MCF 10A (cell line): ENCODE data around the gene MZB1. TPM values are rescaled to one million over a fixed set of nuclear protein-coding genes. Genes with fewer than 3 reads are reported as not detected.

Source experiments
- BruUV-seq: library from RNA; stranded (reverse); fragments of 400-500 nt; replicated peaks from 2 replicates; lab custom pipeline; 2021; lab: Mats Ljungman, UMichigan
- CTCF ChIA-PET: fragments of 300-600 bp; sonication (Branson Sonifier 250); formaldehyde crosslinking; extraction: SDS; loops from one replicate; lab custom pipeline; 2021; ENCODE audit warnings: antibody characterized with exemption, inconsistent platforms; lab: Yijun Ruan, JAX
- POLR2A ChIA-PET: fragments of 300-600, 350-650 bp; sonication (Branson Sonifier 250); formaldehyde crosslinking; extraction: SDS; loops from one replicate; lab custom pipeline; 2020; ENCODE audit warnings: antibody characterized with exemption, inconsistent platforms; lab: Yijun Ruan, JAX
- DNase-seq: peaks from one replicate; pipeline ENCODE4 v3.0.0-alpha.2; 2018; ENCODE audit not compliant: unreplicated experiment
- H3K27ac Mint-ChIP-seq: one replicate; pipeline ENCODE4 v1.8.0; 2022; ENCODE audit warnings: mild to moderate bottlenecking, low read depth, mixed read lengths; ENCODE audit not compliant: unreplicated experiment
- H3K27me3 Mint-ChIP-seq: one replicate; pipeline ENCODE4 v1.8.0; 2022; ENCODE audit warnings: mixed read lengths; ENCODE audit not compliant: insufficient read depth, unreplicated experiment
- H3K36me3 Mint-ChIP-seq: one replicate; pipeline ENCODE4 v1.8.0; 2022; ENCODE audit warnings: mild to moderate bottlenecking, moderate library complexity, mixed read lengths; ENCODE audit not compliant: insufficient read depth, unreplicated experiment
- H3K4me1 Mint-ChIP-seq: one replicate; pipeline ENCODE4 v1.8.0; 2022; ENCODE audit warnings: mixed read lengths; ENCODE audit not compliant: insufficient read depth, unreplicated experiment
- H3K4me3 Mint-ChIP-seq: one replicate; pipeline ENCODE4 v1.8.0; 2022; ENCODE audit warnings: mild to moderate bottlenecking, moderate library complexity, mixed read lengths; ENCODE audit not compliant: unreplicated experiment
- H3K9me3 Mint-ChIP-seq: one replicate; pipeline ENCODE4 v1.8.0; 2022; ENCODE audit warnings: mixed read lengths; ENCODE audit not compliant: unreplicated experiment
- intact Hi-C: fragments of 100-400 bp; cut with micrococcal nuclease; formaldehyde crosslinking; loops from 2 replicates; pipeline ENCODE4 v1.14.1; 2022
- total RNA-seq: library from RNA; stranded (reverse); gene quantifications from 2 replicates; pipeline ENCODE4 v1.2.3, GENCODE V29; 2022
- TF ChIP-seq, protein P1 (sequence below): fragments of 200-600 bp; IDR thresholded peaks from one replicate; pipeline ENCODE4 v1.8.0; 2022; ENCODE audit warnings: antibody characterized with exemption, mild to moderate bottlenecking; ENCODE audit not compliant: unreplicated experiment

MZB1 gene
- total RNA-seq, 1 experiment from 2014 or later, result not detected

DNA sequence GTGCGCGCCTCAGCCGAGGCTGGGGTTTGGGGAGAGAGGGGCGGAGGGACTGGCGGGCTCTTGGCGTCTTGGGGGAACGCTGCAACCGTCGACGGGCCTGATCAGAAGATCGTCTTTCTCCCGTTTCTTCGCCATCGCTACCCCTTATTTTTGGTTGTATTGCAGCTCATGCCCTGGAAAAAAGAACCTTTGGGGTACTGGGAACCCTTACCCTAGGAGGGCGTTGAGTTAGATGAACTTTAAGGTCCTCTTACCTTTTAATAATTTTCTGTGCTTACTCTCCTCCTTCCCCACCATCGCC lies 47.3 kb downstream of the MZB1 start:
- Mint-ChIP-seq H3K27ac (peak overlapping the region; percentile 100), H3K9me3 (no peaks in the 10 kb centered on the region), H3K27me3 (no peaks in the 10 kb centered on the region), H3K36me3 (peaks cover 51% of the 10 kb centered on the region), H3K4me3 (peak overlapping the region; percentile 97), H3K4me1 (peaks cover 20% of the 10 kb centered on the region)
- no TSS peak for BruUV-seq
- ChIA-PET POLR2A (interaction anchor here (0.6 to 4.1 kb wide), 42 partner anchors 9 to 799 kb away, joined by 3 to 107 read pairs (median 7); partner anchors contain the start of genes DNAJC18, ETF1, HSPA9 and MATR3), CTCF (interaction anchor here (0.6 to 3.1 kb wide), 17 partner anchors 10 to 1305 kb away, joined by 3 to 16 read pairs (median 4); partner anchors contain the start of gene MATR3)
- intact Hi-C loops, result no loop called here
- TF ChIP-seq, protein P1, sequence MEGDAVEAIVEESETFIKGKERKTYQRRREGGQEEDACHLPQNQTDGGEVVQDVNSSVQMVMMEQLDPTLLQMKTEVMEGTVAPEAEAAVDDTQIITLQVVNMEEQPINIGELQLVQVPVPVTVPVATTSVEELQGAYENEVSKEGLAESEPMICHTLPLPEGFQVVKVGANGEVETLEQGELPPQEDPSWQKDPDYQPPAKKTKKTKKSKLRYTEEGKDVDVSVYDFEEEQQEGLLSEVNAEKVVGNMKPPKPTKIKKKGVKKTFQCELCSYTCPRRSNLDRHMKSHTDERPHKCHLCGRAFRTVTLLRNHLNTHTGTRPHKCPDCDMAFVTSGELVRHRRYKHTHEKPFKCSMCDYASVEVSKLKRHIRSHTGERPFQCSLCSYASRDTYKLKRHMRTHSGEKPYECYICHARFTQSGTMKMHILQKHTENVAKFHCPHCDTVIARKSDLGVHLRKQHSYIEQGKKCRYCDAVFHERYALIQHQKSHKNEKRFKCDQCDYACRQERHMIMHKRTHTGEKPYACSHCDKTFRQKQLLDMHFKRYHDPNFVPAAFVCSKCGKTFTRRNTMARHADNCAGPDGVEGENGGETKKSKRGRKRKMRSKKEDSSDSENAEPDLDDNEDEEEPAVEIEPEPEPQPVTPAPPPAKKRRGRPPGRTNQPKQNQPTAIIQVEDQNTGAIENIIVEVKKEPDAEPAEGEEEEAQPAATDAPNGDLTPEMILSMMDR, result no peak
- no peak for DNase-seq

DNA sequence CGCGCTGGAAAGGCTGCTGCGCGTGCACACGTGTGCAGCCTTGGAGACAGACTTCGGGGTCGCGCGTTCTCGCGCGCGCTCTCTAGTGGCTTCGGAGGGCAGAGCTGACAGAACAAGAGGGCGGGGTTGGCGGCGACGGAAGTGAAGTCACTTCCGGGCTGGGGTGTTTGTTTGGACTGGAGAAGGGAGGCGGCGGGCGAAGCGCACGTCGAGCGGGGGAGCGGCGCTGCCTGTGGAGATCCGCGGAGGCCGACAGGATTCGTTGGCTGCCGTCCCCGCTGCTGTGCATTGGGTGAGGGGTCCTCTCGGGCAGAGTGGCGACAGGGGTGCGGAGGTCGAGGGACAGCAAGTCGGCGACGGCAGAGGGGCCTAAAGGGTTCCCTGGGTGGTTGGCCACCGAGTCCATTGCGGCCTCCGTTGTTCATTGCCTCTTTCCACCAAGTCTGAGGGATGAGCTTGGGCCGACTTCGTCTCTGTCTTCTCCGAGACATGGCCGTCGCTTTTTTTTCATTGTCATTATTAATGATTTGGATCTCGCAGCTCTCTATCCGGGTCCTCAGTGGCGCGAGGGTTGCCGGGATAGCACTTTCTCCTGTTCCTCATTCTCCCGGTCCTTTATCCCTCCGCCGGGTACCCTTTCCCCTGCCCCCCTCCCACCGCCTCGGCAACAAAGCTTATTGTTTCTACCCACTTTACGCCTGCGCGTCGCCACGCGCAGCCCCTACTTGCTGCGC lies 47.9 kb downstream of the MZB1 start, which contains the start of gene PAIP2:
Gene PAIP2 (plus strand): TSS at position 166 of the 734 bp plus-strand sequence. CDS start 21,931 bp downstream, outside the sequence.
- H3K27ac Mint-ChIP-seq, result peak within 1 kb of the TSS; percentile 100

DNA sequence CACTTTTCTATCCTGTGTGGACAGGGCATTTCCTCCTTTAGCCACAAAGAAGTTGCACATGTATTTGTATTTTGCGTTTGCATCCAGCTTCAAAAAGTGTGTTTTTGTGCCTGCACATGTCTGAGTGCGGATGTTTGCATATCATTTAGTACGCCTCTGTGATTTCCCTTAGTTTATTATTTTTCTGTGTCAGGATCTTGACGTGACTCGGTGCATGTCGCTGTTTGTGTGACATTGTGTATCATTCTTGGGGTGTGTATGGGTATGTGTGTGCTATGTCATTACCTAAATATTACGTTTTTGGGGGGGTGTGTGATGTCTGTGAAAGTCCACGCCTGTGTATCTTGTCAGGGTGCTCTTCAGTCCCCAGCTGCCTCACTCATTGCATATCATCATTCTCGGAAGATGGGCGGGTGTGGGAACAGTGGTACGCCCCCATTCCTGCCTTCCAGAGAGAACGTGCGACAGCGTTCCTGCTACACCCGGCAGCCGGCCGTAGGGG lies 48.5 kb downstream of the MZB1 start:
- no peak for DNase-seq
- peaks cover 43% of the 10 kb centered on the region for H3K36me3 Mint-ChIP-seq
- no peaks in the 10 kb centered on the region for H3K27me3 Mint-ChIP-seq
- no peaks in the 10 kb centered on the region for H3K9me3 Mint-ChIP-seq
- ChIA-PET CTCF (interaction anchor here (0.6 to 3.1 kb wide), 19 partner anchors 9 to 554 kb away, joined by 3 to 16 read pairs (median 4); no protein-coding TSS in a partner anchor), POLR2A (interaction anchor here (0.6 to 4.1 kb wide), 38 partner anchors 9 to 884 kb away, joined by 3 to 107 read pairs (median 8); partner anchors contain the start of genes DNAJC18, ETF1, HSPA9 and MATR3)
- peak overlapping the region; percentile 100 for H3K27ac Mint-ChIP-seq
- no TSS peak for BruUV-seq
- TF ChIP-seq, protein P1, result no peak
- H3K4me3 Mint-ChIP-seq, result peak overlapping the region; percentile 97
- intact Hi-C loops, result loop anchor here (2.0 kb wide), 2 partner anchors 48 to 62 kb away; partner anchors contain the start of gene MATR3
- peaks cover 20% of the 10 kb centered on the region for H3K4me1 Mint-ChIP-seq

More for the DNA sequence above, 47.9 kb downstream of the MZB1 start, which contains the start of gene PAIP2:
- H3K4me1 Mint-ChIP-seq, result peaks cover 20% of the 10 kb centered on the region
- intact Hi-C loops, result loop anchor here (2.0 kb wide), 2 partner anchors 49 to 61 kb away; partner anchors contain the start of gene MATR3
- ChIA-PET CTCF (interaction anchor here (0.6 to 3.1 kb wide), 24 partner anchors 10 to 1305 kb away, joined by 3 to 16 read pairs (median 4); partner anchors contain the start of gene MATR3), POLR2A (interaction anchor here (0.6 to 4.1 kb wide), 53 partner anchors 9 to 884 kb away, joined by 3 to 107 read pairs (median 6); partner anchors contain the start of genes DNAJC18, ETF1, HSPA9 and MATR3)
- H3K27me3 Mint-ChIP-seq, result no peaks in the 10 kb centered on the region
- DNase-seq, result peak; percentile 99
- H3K9me3 Mint-ChIP-seq, result no peaks in the 10 kb centered on the region
- peak within 1 kb of the TSS; percentile 97 for H3K4me3 Mint-ChIP-seq
- TSS peak; percentile 91 for BruUV-seq
- TF ChIP-seq, protein P1, result peak; percentile 85
- H3K36me3 Mint-ChIP-seq, result peaks cover 46% of the 10 kb centered on the region
